CD14-positive monocyte (primary cell): Measurements from ENCODE around the gene FBXO34. TPM values are rescaled to one million over a fixed set of nuclear protein-coding genes. Genes with fewer than 3 reads are reported as not detected.

Source experiments
- DNase-seq, 3 donors: peaks; one replicate each; pipeline ENCODE4 v3.0.0-alpha.2; 2011 to 2022
- H2AFZ ChIP-seq: 2 replicates; pipeline ENCODE4 v1.6.0; 2012; ENCODE audit warnings: mild to moderate bottlenecking, low read depth, low read length, inconsistent platforms; ENCODE audit not compliant: insufficient read depth, poor library complexity, severe bottlenecking
- H3K27ac ChIP-seq, 2 donors: 1 replicate in 1 of 2; 2 replicates in 1 of 2; pipeline ENCODE4 v1.5.1; 2012 to 2013; ENCODE audit warnings: low read length in 2 of 2, control low read depth in 1 of 2, inconsistent platforms in 1 of 2, low read depth in 1 of 2, mild to moderate bottlenecking in 1 of 2
- H3K27me3 ChIP-seq, 2 donors: one replicate each; pipeline versions ENCODE4 v1.6.0 to v1.6.1; 2011 to 2013; ENCODE audit warnings: low read length in 2 of 2; ENCODE audit not compliant: control insufficient read depth in 2 of 2, insufficient read depth in 2 of 2
- H3K36me3 ChIP-seq, 2 donors: replicated peaks in 1 of 2; 1 replicate in 1 of 2; 2 replicates in 1 of 2; pipeline versions ENCODE4 v1.5.1 to v1.6.1; 2012 to 2013; ENCODE audit warnings: low read length in 2 of 2, control low read depth in 1 of 2, inconsistent platforms in 1 of 2, mild to moderate bottlenecking in 1 of 2; ENCODE audit not compliant: insufficient read depth in 2 of 2, control insufficient read depth in 1 of 2
- H3K4me1 ChIP-seq, 2 donors: 1 replicate in 1 of 2; 2 replicates in 1 of 2; pipeline versions ENCODE4 v1.5.1 to v1.6.1; 2012 to 2013; ENCODE audit warnings: low read length in 2 of 2, control low read depth in 1 of 2, inconsistent platforms in 1 of 2, mild to moderate bottlenecking in 1 of 2, moderate library complexity in 1 of 2; ENCODE audit not compliant: insufficient read depth in 2 of 2, control insufficient read depth in 1 of 2
- H3K4me2 ChIP-seq: replicated peaks from 2 replicates; pipeline ENCODE3; 2012; ENCODE audit warnings: low read length, moderate library complexity, mild to moderate bottlenecking; ENCODE audit not compliant: poor library complexity, severe bottlenecking; ENCODE audit errors: extremely low read depth
- H3K4me3 ChIP-seq, 3 experiments: fragments of 200-600 bp in 1 of 3; sonication (generic) in 1 of 3; replicated peaks in 1 of 3; 1 replicate in 2 of 3; 2 replicates in 1 of 3; pipeline ENCODE4 v1.5.1; 2011 to 2013; ENCODE audit warnings: low read length in 3 of 3, mild to moderate bottlenecking in 3 of 3, control low read depth in 2 of 3, low read depth in 2 of 3, inconsistent platforms in 1 of 3, moderate library complexity in 1 of 3
- H3K79me2 ChIP-seq: 2 replicates; pipeline ENCODE4 v1.6.0; 2012; ENCODE audit warnings: mild to moderate bottlenecking, control low read depth, inconsistent platforms, low read length, moderate library complexity; ENCODE audit not compliant: insufficient read depth
- H3K9ac ChIP-seq: 2 replicates; pipeline ENCODE4 v1.6.0; 2017; ENCODE audit warnings: low read length, mild to moderate bottlenecking; ENCODE audit not compliant: insufficient read depth, poor library complexity, severe bottlenecking
- H3K9me3 ChIP-seq, 2 donors: replicated peaks in 1 of 2; 1 replicate in 1 of 2; 2 replicates in 1 of 2; pipeline versions ENCODE4 v1.5.1 to v1.6.1; 2012 to 2013; ENCODE audit warnings: low read length in 2 of 2, control low read depth in 1 of 2; ENCODE audit not compliant: control insufficient read depth in 1 of 2, insufficient read depth in 1 of 2
- H4K20me1 ChIP-seq: 2 replicates; pipeline ENCODE4 v1.6.0; 2012; ENCODE audit warnings: mild to moderate bottlenecking, low read length, control low read depth, moderate library complexity; ENCODE audit not compliant: insufficient read depth
- H3K27ac Mint-ChIP-seq, 7 donors: one replicate each; pipeline ENCODE4 v1.8.0; 2020; ENCODE audit warnings: mild to moderate bottlenecking in 7 of 7, mixed read lengths in 7 of 7, moderate library complexity in 6 of 7, inconsistent platforms in 2 of 7
- H3K27me3 Mint-ChIP-seq, 3 donors: one replicate each; pipeline ENCODE4 v1.8.0; 2021 to 2022; ENCODE audit warnings: low read depth in 3 of 3, mild to moderate bottlenecking in 3 of 3, mixed read lengths in 3 of 3, moderate library complexity in 3 of 3, inconsistent platforms in 1 of 3
- H3K36me3 Mint-ChIP-seq, 2 donors: one replicate each; pipeline ENCODE4 v1.8.0; 2020; ENCODE audit warnings: mixed read lengths in 2 of 2, inconsistent platforms in 1 of 2, mild to moderate bottlenecking in 1 of 2
- H3K4me1 Mint-ChIP-seq: one replicate; pipeline ENCODE4 v1.8.0; 2020; ENCODE audit warnings: mild to moderate bottlenecking, mixed read lengths
- H3K4me3 Mint-ChIP-seq, 2 donors: one replicate each; pipeline ENCODE4 v1.8.0; 2020; ENCODE audit warnings: mild to moderate bottlenecking in 2 of 2, mixed read lengths in 2 of 2, moderate library complexity in 1 of 2
- H3K9me3 Mint-ChIP-seq, 7 donors: one replicate each; pipeline ENCODE4 v1.8.0; 2020 to 2022; ENCODE audit warnings: mixed read lengths in 7 of 7, mild to moderate bottlenecking in 6 of 7, moderate library complexity in 6 of 7, inconsistent platforms in 2 of 7
- CTCF ChIP-seq: fragments of 200-600 bp; IDR thresholded peaks from one replicate; pipeline ENCODE4 v1.8.0; 2022; ENCODE audit warnings: antibody characterized with exemption, mild to moderate bottlenecking
- WGBS: methylation state at CpG from one replicate; pipeline ENCODE4 v1.1.5; 2013; ENCODE audit warnings: missing lambda C conversion rate; ENCODE audit not compliant: insufficient coverage; 5-methylcytosine and 5-hydroxymethylcytosine counted together
- intact Hi-C, 2 donors: fragments of 100-400 bp; cut with micrococcal nuclease; formaldehyde crosslinking; loops; one replicate each; pipeline versions ENCODE4 v1.15.0 to v1.15.1; 2023
- polyA plus RNA-seq, 3 donors: library from polyadenylated mRNA; depleted of rRNA in 1 of 3; unstranded in 2 of 3; stranded (reverse) in 1 of 3; fragments of 300-500 nt in 2 of 3; fragments of >200 nt in 1 of 3; fragmentation: Illumina TruSeq in 2 of 3; gene quantifications; 1 replicate in 2 of 3; 2 replicates in 1 of 3; pipeline ENCODE4 v1.2.3, GENCODE V29; 2012 to 2021

The FBXO34 gene
- polyA plus RNA-seq, 3 donors, result 10.3 to 18.1 (median 17.3) TPM

GRCh38 chr14:55255979-55256378 lies 15.2 kb upstream of the FBXO34 start:
- H3K36me3 ChIP-seq, result no peaks in the 10 kb centered on the region
- H3K36me3 Mint-ChIP-seq, result no peaks in the 10 kb centered on the region
- no peak overlapping the region for H3K9ac ChIP-seq
- no peak overlapping the region for H3K4me2 ChIP-seq
- TF ChIP-seq CTCF, result no peak
- no peaks in the 10 kb centered on the region for H3K4me1 ChIP-seq
- peaks cover 0 to 1% of the 10 kb centered on the region in 2 donors for H3K27me3 ChIP-seq
- DNase-seq, result no peak
- no peak overlapping the region for H3K4me3 Mint-ChIP-seq
- no peak overlapping the region for H3K27ac Mint-ChIP-seq
- no peaks in the 10 kb centered on the region for H3K9me3 Mint-ChIP-seq
- H3K79me2 ChIP-seq, result no peaks in the 10 kb centered on the region
- no peaks in the 10 kb centered on the region for H3K9me3 ChIP-seq
- intact Hi-C loops, result no loop called here
- no peaks in the 10 kb centered on the region for H3K4me1 Mint-ChIP-seq
- H4K20me1 ChIP-seq, result no peaks in the 10 kb centered on the region
- peaks cover 4 to 16% (median 4%) of the 10 kb centered on the region in 3 donors for H3K27me3 Mint-ChIP-seq
- 100% methylated on average over 2 of the region's 3 CpGs for WGBS
- no peak overlapping the region for H3K4me3 ChIP-seq
- no peak overlapping the region for H2AFZ ChIP-seq
- H3K27ac ChIP-seq, result no peak overlapping the region

DNA sequence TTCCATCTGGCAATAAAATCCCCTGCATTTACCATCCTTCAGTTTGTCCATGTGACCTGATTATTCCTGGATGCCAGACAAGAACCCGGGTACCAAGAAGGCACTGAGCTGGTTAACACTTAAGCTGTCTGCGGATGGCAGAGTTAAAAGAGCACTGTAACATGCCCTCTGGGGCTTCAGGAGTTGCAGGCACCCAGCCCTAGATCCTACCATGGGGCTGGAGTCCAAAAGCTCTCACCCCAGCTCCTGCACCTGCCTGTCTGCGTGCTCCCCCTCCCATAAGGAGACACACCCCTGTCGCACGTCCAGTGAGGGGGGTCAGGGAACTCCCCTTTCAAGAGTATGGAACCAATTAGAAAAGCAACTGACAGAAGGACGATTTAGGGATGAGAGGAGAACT lies 14.6 kb upstream of the FBXO34 start:
- H3K9me3 Mint-ChIP-seq, result no peaks in the 10 kb centered on the region
- no peak for TF ChIP-seq CTCF
- no peak overlapping the region for H3K27ac Mint-ChIP-seq
- DNase-seq, result no peak
- WGBS, result 92% methylated on average over 2 of the region's 6 CpGs
- Histone ChIP-seq H3K27ac (no peak overlapping the region), H3K4me2 (no peak overlapping the region), H2AFZ (no peak overlapping the region), H3K4me3 (no peak overlapping the region), H3K27me3 (peaks cover 0 to 2% of the 10 kb centered on the region in 2 donors), H3K4me1 (no peaks in the 10 kb centered on the region), H3K36me3 (no peaks in the 10 kb centered on the region), H3K9ac (no peak overlapping the region), H4K20me1 (no peaks in the 10 kb centered on the region), H3K9me3 (no peaks in the 10 kb centered on the region), H3K79me2 (no peaks in the 10 kb centered on the region)
- H3K4me1 Mint-ChIP-seq, result no peaks in the 10 kb centered on the region
- intact Hi-C loops, result no loop called here
- no peak overlapping the region for H3K4me3 Mint-ChIP-seq
- no peaks in the 10 kb centered on the region for H3K36me3 Mint-ChIP-seq
- peaks cover 4 to 19% (median 4%) of the 10 kb centered on the region in 3 donors for H3K27me3 Mint-ChIP-seq
